Retinal pigment epithelial cell (primary cell): Measurements from ENCODE around the gene LEMD1.

Experiments
- DNase-seq: peaks from one replicate; pipeline ENCODE4 v3.0.0-alpha.2; 2010; ENCODE audit warnings: low read depth
- H3K4me3 ChIP-seq: 2 replicates; pipeline ENCODE4 v1.5.1; 2011; ENCODE audit warnings: mild to moderate bottlenecking, low read length, control low read depth, moderate library complexity
- CTCF ChIP-seq: conservative IDR thresholded peaks from 2 replicates; pipeline ENCODE4 v1.5.1; 2011; ENCODE audit warnings: low read depth, low read length, control low read depth, inconsistent platforms

LEMD1 gene

GRCh38 chr1:205353612-205354011 is 68.2 kb downstream of the LEMD1 start:
- no peak for TF ChIP-seq CTCF
- no peak for DNase-seq
- H3K4me3 ChIP-seq = no peak overlapping the region

GRCh38 chr1:205353191-205353590 is 68.7 kb downstream of the LEMD1 start:
- H3K4me3 ChIP-seq = no peak overlapping the region
- TF ChIP-seq CTCF = no peak
- no peak for DNase-seq

GRCh38 chr1:205351984-205352713 is 69.7 kb downstream of the LEMD1 start:
- no peak for TF ChIP-seq CTCF
- no peak overlapping the region for H3K4me3 ChIP-seq
- no peak for DNase-seq

DNA sequence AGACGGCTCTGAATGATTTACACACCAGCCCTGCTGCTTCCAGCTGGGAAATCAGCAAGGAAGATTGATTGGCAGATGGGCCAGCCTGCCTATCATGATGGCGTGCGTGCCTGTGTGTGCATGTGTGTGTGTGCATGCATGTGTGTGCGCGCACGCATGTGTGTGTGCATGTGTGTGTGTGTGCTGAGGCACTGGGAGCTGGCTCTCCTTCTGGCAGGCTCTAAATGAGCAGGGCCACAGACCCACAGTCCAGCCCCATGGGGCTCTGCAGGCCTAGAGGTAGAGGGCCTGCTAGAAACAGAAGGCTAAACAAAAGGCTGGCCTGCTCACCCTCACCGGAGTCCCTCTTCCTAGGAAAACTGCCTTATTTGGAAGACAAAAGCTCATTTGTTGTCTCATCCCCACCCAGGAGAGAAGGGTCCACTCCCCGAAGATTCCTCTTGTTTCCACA is 71.1 kb downstream of the LEMD1 start:
- DNase-seq = no peak
- no peak overlapping the region for H3K4me3 ChIP-seq
- no peak for TF ChIP-seq CTCF

DNA sequence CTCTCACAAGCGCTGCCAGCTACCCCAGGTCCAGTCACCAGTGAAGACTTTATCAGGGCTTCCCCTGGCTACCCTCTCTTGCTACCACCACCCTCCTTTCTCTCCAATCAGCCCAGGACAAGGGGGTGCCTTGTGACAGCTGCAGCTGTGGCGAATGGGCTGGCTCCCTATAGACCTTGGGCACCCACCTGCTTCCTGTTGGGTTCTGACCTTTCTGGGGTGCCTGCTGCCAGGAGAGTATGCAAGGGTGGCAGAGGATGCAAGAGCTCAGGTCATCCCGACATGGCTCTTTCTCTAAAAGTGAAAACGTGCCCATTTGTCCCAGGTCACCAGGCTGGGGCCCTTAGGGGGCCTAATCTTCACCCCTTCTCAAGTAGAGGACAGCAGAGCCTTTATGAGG is 71.7 kb downstream of the LEMD1 start:
- DNase-seq = no peak
- TF ChIP-seq CTCF = no peak
- H3K4me3 ChIP-seq = no peak overlapping the region

- peak; percentile 84 for DNase-seq
- H3K4me3 ChIP-seq = no peak overlapping the region
- TF ChIP-seq CTCF = no peak
Measured at GRCh38 chr1:205348554-205349487, 73.0 kb downstream of the LEMD1 start.
